Measurements from ENCODE around the gene PIK3C2A.

The PIK3C2A gene

DNA sequence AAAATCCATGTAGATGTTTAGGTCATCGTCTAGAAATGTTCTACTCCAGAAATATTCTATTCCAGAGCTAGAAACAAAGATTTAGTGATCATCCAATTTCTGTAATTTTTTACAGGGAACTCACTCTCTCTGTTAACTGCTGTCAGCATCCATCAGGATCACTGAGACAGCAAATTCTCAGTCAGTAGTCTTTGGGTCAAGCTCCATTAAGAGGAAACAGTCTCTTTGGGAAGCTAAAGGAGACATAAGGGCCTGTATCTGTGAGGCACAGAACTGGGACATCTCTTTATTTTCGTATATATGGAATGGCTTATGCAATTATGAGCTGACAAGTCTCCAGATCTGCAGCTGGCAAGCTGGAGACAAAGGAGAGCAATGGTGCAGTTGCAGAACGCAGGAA is 48.3 kb downstream of the PIK3C2A start:
- no peak for DNase-seq
